ENCODE measurements around the gene NLRC4. TPM values are rescaled to one million over a fixed set of nuclear protein-coding genes. Genes with fewer than 3 reads are reported as not detected.

The NLRC4 gene
- total RNA-seq, 1 experiment from 2014 or later = not detected

- no peak for TF ChIP-seq EZH2 (IDR thresholded peaks at IDR 0.05; ENCODE audit: borderline replicate concordance, low read depth, low read length, poor library complexity, severe bottlenecking)
- no peak for TF ChIP-seq CTCF (conservative IDR thresholded peaks at IDR 0.05; ENCODE audit: low read depth, low read length)
- no peak overlapping the region for H3K27ac ChIP-seq (ENCODE audit: low read depth, low read length, poor library complexity, severe bottlenecking)
- no peaks in the 10 kb centered on the region for H3K4me1 ChIP-seq (ENCODE audit: insufficient read depth, low read length, poor library complexity, severe bottlenecking)
- BruUV-seq (replicated peaks) = no TSS peak
- H3K27me3 ChIP-seq (replicated peaks; ENCODE audit: insufficient read depth, low read depth, low read length, poor library complexity) = no peaks in the 10 kb centered on the region
- no peaks in the 10 kb centered on the region for H3K36me3 ChIP-seq (ENCODE audit: insufficient read depth, low read length, poor library complexity, severe bottlenecking)
- ChIA-PET CTCF (no interaction called here), POLR2A (ENCODE audit: low non-redundant PET) (no interaction called here)
- no peak for DNase-seq (ENCODE audit: low spot score)
- H3K4me3 ChIP-seq (ENCODE audit: low read depth, low read length, poor library complexity, severe bottlenecking) = no peak overlapping the region
- intact Hi-C loops (cut with micrococcal nuclease; ENCODE audit: unreplicated experiment) = no loop called here
- H3K9me3 ChIP-seq (ENCODE audit: low read depth, low read length, poor library complexity, severe bottlenecking) = no peaks in the 10 kb centered on the region
Measured at GRCh38 chr2:32227492-32227891, 37.2 kb downstream of the NLRC4 start.

DNA sequence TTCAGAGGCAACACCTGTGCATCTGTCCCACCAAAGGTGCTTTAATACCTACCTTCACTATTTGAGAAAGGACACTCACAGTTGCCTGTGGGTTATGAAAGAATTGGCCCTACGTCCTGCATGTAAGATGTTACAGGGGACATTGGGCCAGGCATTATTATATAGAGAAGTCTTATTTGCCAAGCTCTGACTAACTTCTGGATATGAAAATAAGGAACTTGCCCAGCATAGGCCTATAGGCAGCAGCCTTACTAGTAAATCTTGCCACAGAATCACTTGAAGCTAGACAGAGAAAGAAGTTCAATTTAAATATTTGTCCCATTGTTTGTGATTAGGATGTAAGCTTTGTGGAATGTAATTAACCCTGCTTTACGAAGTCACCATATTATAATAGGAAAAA is 41.7 kb downstream of the NLRC4 start:
- no peaks in the 10 kb centered on the region for H3K9me3 ChIP-seq (ENCODE audit: low read depth, low read length, poor library complexity, severe bottlenecking)
- CTCF ChIA-PET = no interaction called here
- DNase-seq (ENCODE audit: low spot score) = no peak
- no TSS peak for BruUV-seq (replicated peaks)
- H3K4me1 ChIP-seq (ENCODE audit: insufficient read depth, low read length, poor library complexity, severe bottlenecking) = no peaks in the 10 kb centered on the region
- H3K4me3 ChIP-seq (ENCODE audit: low read depth, low read length, poor library complexity, severe bottlenecking) = no peak overlapping the region
- no peaks in the 10 kb centered on the region for H3K27me3 ChIP-seq (replicated peaks; ENCODE audit: insufficient read depth, low read depth, low read length, poor library complexity)
- intact Hi-C loops (cut with micrococcal nuclease; ENCODE audit: unreplicated experiment) = no loop called here
- no peaks in the 10 kb centered on the region for H3K36me3 ChIP-seq (ENCODE audit: insufficient read depth, low read length, poor library complexity, severe bottlenecking)
- TF ChIP-seq CTCF (conservative IDR thresholded peaks at IDR 0.05; ENCODE audit: low read depth, low read length) (no peak), EZH2 (IDR thresholded peaks at IDR 0.05; ENCODE audit: borderline replicate concordance, low read depth, low read length, poor library complexity, severe bottlenecking) (no peak)
- POLR2A ChIA-PET (ENCODE audit: low non-redundant PET) = no interaction called here
- no peak overlapping the region for H3K27ac ChIP-seq (ENCODE audit: low read depth, low read length, poor library complexity, severe bottlenecking)

GRCh38 chr2:32220445-32220844 is 44.2 kb downstream of the NLRC4 start:
- H3K36me3 ChIP-seq (ENCODE audit: insufficient read depth, low read length, poor library complexity, severe bottlenecking) = no peaks in the 10 kb centered on the region

More at GRCh38 chr2:32220445-32220844, 44.2 kb downstream of the NLRC4 start:
- no peak for DNase-seq (ENCODE audit: low spot score)
- POLR2A ChIA-PET (ENCODE audit: low non-redundant PET) = no interaction called here
- TSS peak; percentile 6 for BruUV-seq (replicated peaks)
- CTCF ChIA-PET = no interaction called here
- no peak overlapping the region for H3K4me3 ChIP-seq (ENCODE audit: low read depth, low read length, poor library complexity, severe bottlenecking)
- H3K27ac ChIP-seq (ENCODE audit: low read depth, low read length, poor library complexity, severe bottlenecking) = no peak overlapping the region
- no peaks in the 10 kb centered on the region for H3K4me1 ChIP-seq (ENCODE audit: insufficient read depth, low read length, poor library complexity, severe bottlenecking)
- no peaks in the 10 kb centered on the region for H3K27me3 ChIP-seq (replicated peaks; ENCODE audit: insufficient read depth, low read depth, low read length, poor library complexity)
- TF ChIP-seq CTCF (conservative IDR thresholded peaks at IDR 0.05; ENCODE audit: low read depth, low read length) (no peak), EZH2 (IDR thresholded peaks at IDR 0.05; ENCODE audit: borderline replicate concordance, low read depth, low read length, poor library complexity, severe bottlenecking) (no peak)
- intact Hi-C loops (cut with micrococcal nuclease; ENCODE audit: unreplicated experiment) = no loop called here
- H3K9me3 ChIP-seq (ENCODE audit: low read depth, low read length, poor library complexity, severe bottlenecking) = no peaks in the 10 kb centered on the region

Measured in A673 (cell line).